T47D (cell line): ENCODE measurements around the gene PDCD6IP.

Source experiments
- DNase-seq, 2 experiments: peaks; one replicate each; pipeline versions ENCODE4 v3.0.0 to v3.0.0-alpha.2; 2011 to 2012; ENCODE audit warnings: low read depth in 1 of 2, low spot score in 1 of 2
- JUND ChIP-seq: IDR thresholded peaks from 2 replicates; pipeline ENCODE4 v1.6.1; 2012; ENCODE audit warnings: low read depth
- in situ Hi-C: cut with HindIII; loops from 2 replicates; pipeline ENCODE4 v1.10.0; 2016; ENCODE audit warnings: low sequenced_read_pairs, low pct_unique_long_range_greater_than_20kb

Gene PDCD6IP

DNA sequence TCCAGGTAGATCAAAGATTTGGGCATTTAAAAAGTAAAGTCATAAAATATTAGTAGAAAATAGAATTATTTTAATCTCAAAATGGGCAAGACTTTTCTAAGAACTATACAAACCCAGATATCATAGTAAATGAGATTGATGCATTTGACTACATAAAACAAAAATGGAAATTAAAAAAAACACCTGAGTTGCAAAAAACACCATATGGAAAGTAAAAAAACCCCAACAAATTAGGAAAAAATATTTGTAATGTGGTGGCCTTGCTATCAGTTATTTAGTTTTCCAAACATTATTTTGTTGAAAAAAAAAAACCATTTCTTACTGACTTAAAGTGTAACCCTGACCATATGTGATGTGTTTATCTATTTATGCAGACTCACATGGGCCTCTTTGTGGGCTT is 97.2 kb downstream of the PDCD6IP start:
- no peak for TF ChIP-seq JUND
- in situ Hi-C loops: no loop called here
- DNase-seq: no peak

DNA sequence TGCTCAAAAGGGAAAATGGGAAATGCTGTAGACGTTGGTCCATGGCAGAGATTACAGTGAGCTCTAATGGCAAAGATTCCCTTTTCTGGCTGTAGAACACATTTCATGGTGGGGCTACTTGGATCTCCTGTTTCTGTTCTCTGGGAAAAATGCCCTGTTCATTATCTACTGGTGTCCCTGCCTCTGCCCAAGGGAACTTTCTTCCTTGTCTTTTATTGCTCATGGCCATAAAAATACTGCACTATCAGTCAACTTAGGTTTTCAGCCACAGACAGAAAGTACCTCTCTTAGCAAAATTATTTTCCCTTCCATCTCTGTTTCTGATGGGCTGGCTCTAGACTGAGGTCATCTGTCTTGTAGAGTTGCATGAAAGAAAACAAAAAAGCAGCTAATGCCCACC is 98.9 kb downstream of the PDCD6IP start:
- in situ Hi-C loops: no loop called here
- no peak for TF ChIP-seq JUND
- DNase-seq: no peak

- TF ChIP-seq JUND: no peak
- in situ Hi-C loops: no loop called here
- DNase-seq: peak in 1 of 2 experiments; percentile 28
Observed at GRCh38 chr3:33898901-33899300, 100.5 kb downstream of the PDCD6IP start.

- no peak for DNase-seq
- in situ Hi-C loops: no loop called here
- no peak for TF ChIP-seq JUND
Observed at GRCh38 chr3:33900440-33900808, 102.0 kb downstream of the PDCD6IP start.

GRCh38 chr3:33900809-33901505 is 102.5 kb downstream of the PDCD6IP start:
- in situ Hi-C loops: no loop called here
- no peak for DNase-seq
- TF ChIP-seq JUND: no peak

DNA sequence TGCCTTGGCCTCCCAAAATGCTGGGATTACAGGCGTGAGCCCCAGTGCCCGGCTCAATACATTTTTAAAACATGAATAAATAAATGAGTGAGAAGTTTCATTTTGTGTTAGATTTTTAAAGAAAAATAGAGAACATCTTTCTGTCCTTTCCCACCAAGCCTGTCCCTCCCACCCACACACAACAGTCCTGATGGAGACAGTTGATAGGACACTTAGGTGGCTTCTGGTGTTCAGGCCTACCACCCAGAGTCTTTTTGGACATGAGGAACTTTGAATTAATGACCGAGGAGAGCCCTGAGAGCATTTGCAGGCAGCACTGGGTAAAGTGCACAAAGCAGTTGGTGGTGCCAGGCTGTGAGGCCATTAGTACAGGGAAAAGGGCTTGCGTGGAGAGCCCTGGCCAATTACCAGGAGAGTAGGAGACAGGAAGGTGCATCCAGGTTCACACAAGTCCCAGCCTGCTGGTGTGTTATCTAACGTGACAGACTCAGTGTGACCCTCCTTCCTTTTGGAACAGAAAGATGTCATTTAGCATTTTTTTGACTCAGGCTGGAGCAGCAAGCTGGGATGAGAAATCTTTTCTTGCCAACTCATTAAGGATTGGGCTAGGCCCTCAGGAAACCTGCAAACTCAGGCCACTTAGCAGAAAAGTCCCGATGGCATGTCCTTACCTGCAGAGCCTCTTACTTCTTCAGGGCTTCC is 103.6 kb downstream of the PDCD6IP start:
- TF ChIP-seq JUND: no peak
- in situ Hi-C loops: no loop called here
- no peak for DNase-seq

DNA sequence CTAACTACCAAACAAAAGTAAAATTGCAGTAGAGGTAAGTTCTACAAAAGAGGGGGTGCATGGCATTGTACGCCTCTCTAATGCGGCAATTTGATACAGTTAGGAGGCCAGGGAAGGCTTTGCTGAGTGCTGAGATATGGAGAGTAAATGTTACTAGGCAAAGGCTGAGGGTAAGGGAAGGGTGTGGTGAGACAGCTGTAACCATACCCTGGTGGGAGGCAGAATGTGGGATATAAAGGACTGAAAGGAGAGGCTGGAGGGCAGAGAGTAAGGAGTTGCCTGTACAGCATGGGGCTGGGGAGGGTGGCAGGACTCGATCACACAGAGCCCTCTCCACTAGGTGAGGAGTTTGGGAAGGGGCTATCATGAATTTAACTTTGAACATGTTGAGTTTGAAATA is 106.3 kb downstream of the PDCD6IP start:
- TF ChIP-seq JUND: no peak
- in situ Hi-C loops: no loop called here
- no peak for DNase-seq

GRCh38 chr3:33908250-33908851 is 109.9 kb downstream of the PDCD6IP start:
- DNase-seq: no peak
- in situ Hi-C loops: no loop called here
- no peak for TF ChIP-seq JUND

DNA sequence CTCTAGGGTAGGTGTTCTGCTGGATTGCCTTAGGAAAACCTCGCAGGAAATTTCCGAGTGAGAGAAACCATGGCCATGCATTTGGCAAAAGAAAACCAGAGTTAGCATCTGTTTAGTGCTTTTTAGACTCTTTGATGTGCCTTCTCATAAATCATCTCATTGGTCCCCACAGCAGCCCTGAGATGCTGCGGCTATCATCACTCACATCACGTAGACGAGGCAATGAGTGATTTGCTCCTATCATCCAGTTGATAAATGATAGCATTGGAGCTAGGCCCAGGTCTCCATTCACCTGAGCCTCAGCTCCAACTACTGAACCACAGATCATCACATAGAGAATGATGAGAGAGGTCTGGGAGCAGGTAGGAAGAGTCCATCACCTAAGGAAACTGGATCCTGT is 111.1 kb downstream of the PDCD6IP start:
- no peak for TF ChIP-seq JUND
- in situ Hi-C loops: no loop called here
- no peak for DNase-seq

DNA sequence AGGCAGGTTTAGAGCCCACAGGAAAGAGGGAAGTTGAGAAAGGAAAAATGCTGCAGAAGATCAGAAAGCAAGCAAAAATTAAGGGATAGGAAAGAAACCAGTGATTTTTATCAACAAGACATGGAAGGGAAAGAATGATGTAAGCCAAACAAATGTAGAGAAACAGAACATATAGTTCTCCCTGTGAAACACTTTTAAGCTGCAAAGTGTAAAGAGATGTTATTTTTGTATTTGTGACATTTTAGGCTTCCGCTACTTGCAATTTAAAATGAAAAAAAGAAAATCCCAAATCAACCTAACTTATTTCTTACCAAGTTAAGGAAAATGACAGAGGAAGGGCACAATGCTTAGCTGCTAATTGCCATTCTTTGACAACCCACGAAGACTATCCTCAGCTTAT is 111.6 kb downstream of the PDCD6IP start:
- no peak for DNase-seq
- in situ Hi-C loops: no loop called here
- TF ChIP-seq JUND: no peak

GRCh38 chr3:33911525-33912322 is 113.3 kb downstream of the PDCD6IP start:
- in situ Hi-C loops: no loop called here
- no peak for DNase-seq
- no peak for TF ChIP-seq JUND

- no peak for TF ChIP-seq JUND
- in situ Hi-C loops: no loop called here
- no peak for DNase-seq
Observed at GRCh38 chr3:33914212-33914611, 115.8 kb downstream of the PDCD6IP start.
